ENCODE data around the gene PGLYRP3.
"Not testable (repeated sequence)": the region's sequence is repeated elsewhere in the genome, so short reads cannot be mapped to it uniquely, and the experiment has no call there.

Gene PGLYRP3

DNA sequence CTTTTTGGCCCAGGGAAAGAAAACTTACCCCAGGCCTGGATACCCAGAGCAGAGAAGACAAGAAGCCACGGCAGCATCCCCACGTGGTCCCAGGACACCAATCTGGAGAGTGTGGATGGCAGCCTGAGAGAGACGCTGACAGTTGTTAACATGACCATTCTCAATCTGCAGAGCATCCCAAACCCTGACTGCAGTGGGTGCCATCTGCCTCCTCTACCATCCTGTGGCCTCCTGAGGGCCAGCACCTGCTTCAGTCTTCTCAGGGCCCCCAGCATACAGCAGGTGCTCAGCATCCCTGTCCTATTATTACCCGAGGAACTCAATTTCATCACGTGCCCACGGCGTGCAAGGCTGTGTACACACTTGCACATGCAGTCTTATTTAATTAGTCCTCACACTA lies 35.1 kb upstream of the PGLYRP3 start:
- no peak for DNase-seq

DNA sequence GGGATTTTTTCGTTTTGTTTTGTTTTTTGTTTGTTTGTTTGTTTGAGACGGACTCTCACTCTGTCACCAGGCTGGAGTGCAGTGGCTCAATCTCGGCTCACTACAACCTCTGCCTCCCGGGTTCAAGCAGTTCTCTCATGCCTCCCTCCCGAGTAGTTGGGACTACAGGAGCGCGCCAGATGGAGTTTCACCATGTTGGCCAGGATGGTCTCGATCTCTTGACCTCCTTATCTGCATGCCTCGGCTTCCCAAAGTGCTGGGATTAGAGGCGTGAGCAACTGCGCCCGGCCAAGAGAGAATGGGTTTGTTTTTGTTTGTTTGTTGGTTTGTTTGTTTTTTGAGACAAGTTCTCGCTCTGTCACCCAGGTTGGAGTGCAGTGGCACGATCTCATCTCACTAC lies 34.3 kb upstream of the PGLYRP3 start:
- not testable (repeated sequence) for DNase-seq

DNA sequence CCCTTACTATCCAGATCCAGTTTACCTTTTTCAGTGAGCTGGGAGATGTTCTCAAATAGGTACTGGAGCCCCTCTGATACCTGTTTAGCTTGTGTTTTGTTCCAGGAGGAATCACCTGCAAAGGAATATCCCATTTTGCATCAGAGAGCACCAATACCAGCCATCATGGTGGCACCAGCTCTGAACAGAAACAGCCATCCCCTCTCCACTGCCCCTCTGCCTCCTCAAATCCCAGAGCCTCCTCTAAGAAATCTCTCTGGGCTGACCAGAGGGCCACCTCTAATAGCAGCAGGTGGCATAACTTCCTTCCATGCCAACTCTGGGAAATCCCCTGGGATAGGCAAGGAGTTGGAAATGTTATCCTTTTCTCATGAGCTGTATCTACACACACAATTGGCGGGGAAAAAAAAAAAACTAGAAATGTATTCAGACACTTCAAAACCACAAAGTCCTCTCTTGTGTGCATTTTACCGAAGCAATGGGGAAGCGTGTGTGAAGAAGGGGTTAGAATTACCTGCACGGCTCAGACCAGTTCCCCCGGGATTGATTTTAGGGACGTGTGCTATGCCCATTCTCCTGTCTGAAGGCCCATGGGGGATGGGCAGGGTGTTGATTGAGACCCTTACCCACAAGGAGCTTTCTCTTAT lies 33.4 kb upstream of the PGLYRP3 start:
- no peak for DNase-seq

DNA sequence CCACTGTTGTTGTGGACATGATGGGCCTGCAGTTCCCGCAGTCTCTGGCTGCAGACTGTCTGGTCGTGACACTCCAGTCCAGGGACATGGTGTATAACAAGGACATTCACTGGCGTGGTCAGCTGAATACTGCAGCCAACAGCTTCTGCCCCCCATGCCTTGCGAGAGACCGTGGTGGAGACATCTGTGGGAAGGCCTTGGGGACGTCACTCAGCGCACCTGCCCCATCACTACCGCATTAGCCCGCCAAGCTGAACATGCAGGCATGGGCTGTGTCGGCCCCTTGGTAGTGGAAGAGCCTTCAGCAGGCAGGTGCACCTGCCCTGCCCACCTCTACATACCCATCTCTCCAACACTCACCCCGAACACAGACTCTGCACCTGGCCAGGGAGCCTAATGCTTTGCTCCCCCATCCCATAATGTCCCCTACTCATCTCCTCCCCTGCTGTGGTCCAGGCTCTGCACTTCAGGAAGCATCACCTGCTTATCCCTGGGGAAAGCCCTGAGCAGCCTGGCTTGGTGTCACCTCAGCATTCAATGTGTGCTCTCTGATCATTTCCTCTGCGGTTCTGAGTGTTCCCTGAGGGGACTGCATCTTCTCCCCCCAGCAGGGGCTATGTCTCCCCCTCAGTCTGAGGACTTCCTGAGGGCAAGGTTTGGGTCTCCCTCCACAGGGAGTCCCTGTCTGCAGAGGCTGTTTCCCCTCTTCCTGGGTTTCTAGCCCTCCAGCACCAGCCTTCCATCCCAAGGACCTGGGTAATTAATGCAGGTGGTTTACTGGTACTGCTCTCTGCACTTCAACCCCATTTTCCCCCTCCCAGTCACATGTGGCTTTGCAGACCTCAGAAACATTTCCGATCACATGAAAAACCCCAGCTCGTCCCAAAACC lies 32.7 kb upstream of the PGLYRP3 start:
- no peak for DNase-seq

DNA sequence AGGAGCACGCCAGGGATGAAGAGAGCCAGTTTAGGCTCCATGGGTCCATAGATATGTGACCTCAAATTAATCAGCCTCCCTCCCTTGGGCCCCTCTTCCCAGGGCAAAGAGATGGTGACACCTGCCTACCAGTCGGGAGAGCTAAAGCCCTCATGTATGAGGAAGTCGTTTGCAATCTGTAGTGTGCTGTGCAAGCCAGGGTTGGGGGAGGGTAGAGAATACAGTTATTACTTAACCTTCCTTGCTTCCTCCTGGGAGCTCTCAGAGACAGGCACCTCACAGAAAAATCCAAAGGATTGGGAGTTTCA lies 31.9 kb upstream of the PGLYRP3 start:
- no peak for DNase-seq

DNA sequence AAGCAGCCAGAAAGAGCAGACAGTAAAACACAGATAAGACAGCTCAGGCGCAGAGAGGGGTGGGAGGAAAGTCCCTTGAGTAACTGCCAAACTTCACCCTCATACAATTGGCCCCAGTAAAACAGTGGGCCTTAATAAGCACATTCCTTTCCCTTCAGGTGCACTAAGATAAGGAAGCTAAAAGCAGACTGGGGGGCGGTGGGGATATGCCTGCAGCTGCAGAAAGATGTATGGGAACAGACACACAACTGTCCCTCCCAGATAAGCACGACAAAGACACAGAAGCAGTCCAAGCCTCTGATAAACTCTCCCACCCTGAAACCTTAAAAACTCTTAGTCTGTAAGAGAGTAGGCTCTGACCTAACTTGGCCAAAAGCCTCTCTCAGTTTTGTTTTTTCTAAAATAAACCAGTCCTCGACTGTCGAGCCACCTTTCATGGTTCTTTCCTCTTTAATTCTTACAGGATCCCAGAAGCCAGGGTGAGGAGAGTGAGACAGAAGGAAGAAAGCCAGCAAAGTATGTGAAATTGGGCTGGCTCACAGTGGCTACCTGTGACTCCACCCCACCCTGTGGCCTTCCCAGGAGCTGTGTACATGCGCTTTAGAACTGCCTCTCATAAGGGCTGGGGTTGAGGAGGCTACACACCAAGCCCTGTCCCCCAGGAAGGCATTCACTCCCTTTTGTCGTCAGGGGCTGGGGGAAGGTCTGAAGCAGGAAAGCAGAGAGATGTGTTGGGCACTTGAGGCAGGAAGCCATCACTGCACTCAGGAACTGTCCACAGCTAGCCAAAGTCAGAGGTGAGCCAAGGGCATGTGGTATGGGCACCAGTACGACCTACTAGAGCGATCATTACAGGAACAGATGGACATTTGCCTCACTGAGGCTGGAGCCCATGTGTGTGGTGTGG lies 31.3 kb upstream of the PGLYRP3 start:
- no peak for DNase-seq

DNA sequence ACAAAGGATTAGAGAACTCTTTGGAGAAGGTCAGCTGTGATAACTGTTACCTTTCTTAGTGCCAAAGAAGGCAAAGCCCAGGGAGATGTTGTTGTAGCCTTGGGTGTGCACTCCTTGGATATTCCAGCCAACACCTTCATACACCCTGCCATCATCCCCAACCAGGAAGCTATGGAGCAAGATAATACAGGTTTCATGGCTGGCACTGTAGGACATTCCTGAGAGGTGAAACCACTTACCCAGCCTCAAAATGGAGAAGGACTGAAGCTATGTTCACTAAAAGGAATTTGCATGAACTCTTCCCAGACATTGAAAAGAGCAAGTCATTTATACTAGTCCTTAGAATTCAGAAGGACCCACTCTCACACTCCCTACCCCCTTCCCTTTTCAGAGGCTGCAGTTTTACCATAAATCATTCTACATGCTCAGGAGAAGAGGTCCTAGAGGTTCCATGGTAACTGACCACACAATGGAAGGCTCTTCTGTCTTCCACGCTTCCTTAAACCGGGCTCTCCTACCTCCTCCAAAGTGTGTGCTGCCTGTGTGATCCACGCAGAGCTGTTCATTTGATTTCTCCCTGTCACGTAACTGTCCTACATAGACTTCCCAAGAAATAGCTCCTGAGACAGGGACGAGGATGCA lies 30.4 kb upstream of the PGLYRP3 start:
- no peak for DNase-seq

DNA sequence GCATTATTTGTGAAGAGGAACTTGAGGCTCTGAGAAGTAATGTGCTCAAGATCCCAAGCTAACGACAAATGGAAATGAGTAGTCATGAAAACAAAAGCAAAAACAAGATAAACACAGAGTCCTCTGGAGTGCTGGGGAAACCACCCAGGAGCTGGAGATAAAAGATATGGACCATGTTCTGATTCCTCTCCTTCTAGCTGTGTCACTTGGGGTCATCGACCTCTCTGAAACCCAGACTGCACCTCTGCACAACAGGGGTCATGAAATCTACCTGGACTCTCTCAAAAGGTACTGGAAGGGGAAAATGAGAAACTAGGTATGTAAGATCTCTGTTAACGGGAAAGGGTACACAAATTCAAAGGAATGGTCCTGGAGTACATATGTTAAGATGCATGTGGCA lies 29.4 kb upstream of the PGLYRP3 start:
- DNase-seq = no peak

DNA sequence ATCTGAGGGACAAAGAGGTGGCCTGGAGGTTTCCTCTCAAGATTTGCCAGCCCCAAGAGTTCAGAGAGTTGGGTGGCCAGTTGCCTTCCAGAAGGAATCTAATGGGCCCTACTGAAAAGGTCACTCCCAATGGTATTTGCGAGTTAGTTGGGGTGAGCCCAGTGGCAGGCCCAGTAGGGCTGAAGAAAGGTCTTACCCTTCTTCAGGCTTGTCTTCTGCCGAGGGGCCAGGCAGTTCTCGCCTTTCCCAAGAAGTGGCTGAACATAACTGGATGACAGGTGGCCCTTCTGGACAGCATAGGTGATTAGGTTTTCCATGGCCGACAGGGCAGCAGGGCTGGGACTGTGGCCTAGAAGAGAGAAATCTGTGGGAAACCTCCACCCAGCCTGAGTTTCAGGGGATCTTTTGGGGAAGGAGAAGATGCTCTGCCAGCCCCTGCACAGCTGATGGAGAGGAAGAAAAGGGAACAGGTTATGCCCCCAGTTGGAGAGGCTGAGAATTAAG lies 28.7 kb upstream of the PGLYRP3 start:
- DNase-seq = no peak

DNA sequence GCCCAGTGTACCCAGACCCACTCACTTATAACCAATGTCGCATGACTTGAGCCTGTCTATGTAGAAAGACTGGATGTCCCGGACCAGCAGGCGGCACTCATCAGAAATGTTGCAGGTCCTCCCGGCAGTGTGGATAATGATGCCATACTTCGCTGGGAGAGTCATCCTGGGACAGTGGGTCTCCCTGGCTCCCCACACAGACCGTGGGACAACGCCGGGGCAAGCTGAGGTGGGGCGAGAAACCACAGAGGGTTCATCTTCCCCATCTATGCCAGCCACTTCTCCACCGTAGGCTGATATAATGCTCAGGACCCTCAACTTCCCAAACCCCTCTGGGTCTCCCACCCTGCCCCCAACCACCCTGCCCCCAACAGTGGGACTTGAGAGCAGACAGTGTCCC lies 27.6 kb upstream of the PGLYRP3 start:
- DNase-seq = no peak

DNA sequence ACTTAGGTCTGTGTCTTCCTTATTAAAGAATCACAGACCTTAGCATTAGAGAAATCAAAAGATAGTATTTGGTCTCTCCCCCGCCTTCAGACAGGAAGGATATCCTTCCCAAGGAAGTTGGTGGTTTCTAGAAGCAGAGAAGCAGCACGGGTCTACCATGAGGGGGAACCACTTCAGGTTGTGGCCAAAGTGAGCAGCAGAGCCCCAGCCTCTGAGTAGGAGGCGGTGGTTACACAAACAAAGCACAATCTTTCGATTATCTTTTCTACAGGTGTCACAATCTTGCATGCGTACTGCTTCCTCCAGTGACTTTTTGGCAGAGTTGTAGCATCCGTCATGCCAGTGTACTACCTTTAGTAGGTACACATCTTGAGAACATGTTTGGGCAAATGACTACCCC lies 27.1 kb upstream of the PGLYRP3 start:
- DNase-seq = no peak

DNA sequence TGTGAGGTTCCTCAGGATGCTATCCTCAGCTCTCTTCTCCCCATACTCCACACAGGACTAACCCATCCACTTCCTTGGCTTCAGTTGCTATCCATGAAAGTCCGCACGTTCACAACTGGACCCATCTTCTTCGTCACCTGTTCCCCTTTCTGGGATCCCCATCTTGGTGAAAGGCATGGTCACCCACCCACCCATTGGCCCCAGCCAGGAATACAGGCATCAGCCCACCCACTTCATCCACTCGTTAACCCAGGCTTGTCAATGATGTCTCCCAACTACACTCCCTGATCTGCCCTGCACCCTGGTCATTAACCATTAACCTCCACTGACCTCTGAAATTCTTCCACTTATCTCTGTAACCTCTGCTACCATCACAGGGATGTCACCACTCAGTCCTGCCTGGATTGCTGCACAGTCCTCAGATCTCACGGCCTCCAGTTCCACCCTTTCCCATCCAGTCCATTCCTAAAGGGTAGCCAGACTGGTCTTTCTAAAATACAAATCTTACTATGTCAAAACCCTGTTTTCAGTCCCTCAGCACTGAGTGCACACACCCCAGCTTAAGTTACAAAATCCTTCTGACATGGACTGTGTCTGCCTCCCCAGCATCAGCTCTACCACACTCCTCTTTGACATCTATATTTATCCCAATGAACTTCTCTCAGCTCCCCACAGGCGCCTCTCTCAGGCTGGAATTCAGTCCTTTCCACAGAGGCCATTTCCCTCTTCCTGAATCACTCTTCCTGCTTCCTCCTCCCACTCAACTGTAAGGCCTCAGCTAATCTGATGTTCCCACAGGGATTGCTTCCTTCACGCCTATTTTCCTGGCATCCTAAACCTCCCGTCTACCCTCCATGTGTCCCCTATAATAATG lies 25.5 kb upstream of the PGLYRP3 start:
- no peak for DNase-seq

DNA sequence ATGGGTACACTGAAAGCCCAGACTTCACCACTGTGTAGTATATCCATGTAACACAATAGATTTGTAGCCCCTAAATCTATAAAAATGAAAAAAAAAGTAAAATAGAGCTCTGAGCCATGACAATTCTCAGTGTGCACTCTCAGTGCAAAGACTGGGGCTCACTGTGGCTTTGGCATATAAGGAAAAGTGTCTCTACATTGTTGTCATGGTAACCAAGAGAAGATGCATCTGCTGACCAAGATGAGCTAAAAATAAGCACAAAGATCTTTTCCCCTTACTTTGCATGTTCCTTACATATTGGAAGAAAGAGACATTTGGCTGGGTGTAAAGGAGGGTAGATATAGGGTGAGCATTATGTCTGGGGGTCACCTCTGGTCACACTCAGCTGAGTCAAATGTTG lies 23.9 kb upstream of the PGLYRP3 start:
- DNase-seq = no peak

DNA sequence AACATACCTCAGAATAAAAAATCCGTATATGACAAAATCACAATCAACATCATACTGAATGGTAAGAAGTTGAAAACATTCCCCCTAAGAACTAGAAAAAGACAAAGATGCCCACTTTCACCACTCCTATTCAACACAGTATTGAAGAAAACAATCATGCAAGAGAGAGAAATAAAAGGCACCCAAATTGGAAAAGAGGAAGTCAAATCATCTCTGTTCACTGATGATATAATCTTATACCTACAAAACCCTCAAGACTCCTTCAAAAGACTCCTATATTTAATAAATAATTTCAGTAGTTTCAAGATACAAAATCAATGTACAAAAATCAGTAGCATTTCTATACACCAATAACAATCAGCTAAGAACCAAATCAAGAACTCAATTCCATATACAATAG lies 21.1 kb upstream of the PGLYRP3 start:
- DNase-seq = no peak

DNA sequence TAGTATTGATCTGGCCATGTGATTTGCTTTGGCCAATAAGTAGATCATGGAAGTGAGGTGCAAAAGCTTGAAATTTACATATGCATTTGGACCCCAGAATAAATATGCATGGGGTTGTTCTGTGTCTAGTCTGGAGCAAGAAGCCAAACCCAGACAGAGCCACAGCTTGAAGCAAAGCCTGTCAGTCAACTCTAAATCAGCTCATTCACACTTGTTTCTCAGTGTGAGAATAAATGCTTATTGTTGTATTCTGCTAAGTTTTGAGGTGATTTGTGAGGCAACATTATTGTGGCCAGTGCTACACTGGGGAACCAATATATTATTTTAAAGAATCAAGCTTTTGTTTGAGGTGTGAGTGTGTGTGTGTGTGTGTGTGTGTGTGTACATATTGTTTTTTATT lies 12.2 kb upstream of the PGLYRP3 start:
- no peak for DNase-seq

DNA sequence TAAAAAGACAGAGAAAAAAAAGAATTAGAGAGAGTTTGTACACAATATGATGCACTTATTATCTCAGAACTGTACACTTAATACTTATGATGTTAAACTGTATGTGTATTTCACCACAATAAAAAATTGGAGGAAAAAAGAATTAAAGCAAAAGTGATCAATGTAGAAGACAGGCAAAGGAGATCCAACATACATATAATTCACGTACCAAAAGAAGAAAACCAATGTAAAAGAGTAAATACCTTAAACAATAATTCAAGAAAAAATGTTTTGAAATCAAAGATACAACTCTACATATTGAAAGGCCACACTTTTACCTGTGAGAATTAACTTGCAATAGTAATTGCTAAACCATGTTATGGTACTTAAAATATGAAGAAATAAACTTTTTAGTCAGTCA lies 9.8 kb upstream of the PGLYRP3 start:
- DNase-seq = no peak

DNA sequence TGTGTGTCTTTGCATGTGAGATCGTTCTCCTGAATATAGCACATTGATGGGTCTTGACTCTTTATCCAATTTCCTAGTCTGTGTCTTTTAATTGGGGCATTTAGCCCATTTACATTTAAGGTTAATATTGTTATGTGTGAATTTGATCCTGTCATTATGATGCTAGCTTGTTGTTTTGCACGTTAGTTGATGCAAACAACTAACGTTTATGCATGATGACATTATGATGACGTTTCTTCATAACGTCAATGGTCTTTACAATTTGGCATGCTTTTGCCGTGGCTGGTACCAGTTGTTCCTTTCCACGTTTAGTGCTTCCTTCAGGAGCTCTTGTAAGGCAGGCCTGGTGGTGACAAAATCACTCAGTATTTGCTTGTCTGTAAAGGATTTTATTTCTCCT lies 5.4 kb upstream of the PGLYRP3 start:
- DNase-seq = not testable (repeated sequence)

DNA sequence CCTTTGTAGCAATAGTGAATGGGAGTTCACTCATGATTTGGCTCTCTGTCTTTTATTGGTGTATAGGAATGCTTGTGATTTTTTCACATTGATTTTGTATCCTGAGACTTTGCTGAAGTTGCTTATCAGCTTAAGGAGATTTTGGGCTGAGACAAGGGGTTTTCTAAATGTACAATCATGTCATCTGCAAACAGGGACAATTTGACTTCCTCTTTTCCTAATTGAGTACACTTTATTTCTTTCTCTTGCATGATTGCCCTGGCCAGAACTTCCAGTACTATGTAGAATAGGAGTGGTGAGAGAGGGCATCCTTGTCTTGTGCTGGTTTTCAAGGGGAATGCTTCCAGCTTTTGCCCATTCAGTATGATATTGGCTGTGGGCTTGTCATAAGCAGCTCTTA lies 3.3 kb upstream of the PGLYRP3 start:
- DNase-seq = not testable (repeated sequence)

DNA sequence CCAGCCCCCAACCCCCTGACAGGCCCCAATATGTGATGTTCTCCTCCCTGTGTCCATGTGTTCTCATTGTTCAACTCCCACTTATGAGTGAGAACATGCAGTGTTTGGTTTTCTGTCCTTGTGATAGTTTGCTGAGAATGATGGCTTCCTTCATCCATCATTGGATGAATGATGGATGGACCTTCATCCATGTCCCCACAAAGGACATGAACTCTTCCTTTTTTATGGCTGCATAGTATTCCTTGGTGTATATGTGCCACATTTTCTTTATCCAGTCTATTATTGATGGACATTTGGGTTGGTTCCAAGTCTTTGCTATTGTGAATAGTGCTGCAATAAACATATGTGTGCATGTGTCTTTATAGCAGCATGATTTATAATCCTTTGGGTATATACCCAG lies 1.6 kb upstream of the PGLYRP3 start:
- not testable (repeated sequence) for DNase-seq

DNA sequence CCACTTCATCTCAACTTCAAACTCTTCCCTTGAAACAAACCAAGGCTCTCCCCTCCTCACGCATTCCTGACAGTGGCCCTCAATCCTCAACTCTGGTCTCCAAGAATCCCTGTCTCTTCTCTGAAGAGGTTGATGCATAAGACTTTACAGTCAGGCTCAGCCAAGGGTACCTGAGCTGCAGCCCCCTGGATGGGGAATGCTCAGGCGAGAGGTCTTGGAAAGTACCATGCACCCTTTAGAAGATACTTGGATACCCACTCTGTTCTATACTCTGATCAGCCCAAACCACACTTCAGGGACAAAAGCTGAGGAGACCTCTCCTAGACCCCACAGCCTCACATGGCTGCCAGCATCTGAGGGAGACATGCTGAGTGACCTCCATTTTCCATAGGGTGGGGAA lies 536 bp upstream of the PGLYRP3 start:
- DNase-seq = no peak

DNA sequence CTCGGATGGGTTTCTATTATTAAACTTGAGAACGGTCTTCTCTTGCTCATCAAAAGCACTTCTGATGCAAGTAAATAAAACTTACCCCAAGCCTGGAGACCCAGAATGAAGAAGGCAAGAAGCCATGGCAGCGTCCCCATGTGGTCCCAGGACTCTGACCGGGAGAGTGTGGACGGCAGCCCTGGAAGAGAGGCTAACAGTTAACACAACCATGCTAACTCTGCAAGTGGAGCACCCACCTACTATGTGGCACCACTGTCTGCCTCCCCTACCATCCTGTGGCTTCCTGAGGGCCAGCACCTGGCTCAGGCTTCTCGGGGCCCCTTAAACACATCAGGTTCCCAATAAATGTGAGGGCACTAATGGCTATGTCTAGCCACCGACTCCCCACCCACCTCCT lies 2.2 kb downstream of the PGLYRP3 start:
- no peak for DNase-seq

DNA sequence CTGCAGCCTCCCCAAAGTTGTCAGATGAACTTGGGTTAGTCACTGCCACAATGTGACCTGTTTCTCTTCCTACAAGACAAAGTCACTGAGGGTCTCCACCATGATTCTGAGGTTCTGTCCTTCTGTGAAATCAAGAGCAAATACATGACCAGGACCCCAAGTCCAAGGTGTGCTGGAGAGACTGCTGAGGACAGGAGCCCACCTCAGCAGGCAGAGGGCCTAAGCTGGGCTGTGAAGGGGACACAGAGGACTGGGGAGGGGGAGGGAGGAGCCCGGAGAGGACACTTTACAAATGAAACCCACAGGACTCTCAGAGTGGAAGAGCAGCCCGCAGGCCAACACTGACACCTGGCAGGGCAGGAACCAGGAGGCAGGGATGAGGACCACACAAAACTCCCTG lies 3.3 kb downstream of the PGLYRP3 start:
- no peak for DNase-seq

Data from NCI-H1048 (cell line).